ENCODE data around the gene CRAMP1.

DNA sequence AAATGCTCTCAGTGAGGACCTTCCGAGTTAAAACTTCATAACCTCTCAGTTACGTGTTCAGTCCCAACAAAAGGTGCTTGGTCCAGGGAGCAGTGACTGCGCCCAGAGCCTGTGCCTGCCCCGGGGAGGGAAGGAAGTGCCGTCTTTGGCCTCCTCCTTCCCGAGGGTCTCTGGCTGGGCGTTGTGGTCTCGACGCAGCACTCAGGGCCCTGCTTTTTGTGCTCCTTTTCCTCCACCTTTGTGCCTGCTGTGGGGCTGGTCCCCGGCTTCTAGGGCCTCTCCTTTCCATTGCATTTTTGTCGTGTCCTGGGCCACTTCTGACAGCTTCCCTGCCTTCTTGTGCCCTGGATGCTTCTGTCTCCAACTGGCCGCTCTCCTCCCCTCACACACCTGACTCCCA lies 29.1 kb downstream of the CRAMP1 start:
- TF ChIP-seq, protein P1, sequence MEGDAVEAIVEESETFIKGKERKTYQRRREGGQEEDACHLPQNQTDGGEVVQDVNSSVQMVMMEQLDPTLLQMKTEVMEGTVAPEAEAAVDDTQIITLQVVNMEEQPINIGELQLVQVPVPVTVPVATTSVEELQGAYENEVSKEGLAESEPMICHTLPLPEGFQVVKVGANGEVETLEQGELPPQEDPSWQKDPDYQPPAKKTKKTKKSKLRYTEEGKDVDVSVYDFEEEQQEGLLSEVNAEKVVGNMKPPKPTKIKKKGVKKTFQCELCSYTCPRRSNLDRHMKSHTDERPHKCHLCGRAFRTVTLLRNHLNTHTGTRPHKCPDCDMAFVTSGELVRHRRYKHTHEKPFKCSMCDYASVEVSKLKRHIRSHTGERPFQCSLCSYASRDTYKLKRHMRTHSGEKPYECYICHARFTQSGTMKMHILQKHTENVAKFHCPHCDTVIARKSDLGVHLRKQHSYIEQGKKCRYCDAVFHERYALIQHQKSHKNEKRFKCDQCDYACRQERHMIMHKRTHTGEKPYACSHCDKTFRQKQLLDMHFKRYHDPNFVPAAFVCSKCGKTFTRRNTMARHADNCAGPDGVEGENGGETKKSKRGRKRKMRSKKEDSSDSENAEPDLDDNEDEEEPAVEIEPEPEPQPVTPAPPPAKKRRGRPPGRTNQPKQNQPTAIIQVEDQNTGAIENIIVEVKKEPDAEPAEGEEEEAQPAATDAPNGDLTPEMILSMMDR (IDR thresholded peaks at IDR 0.05), result no peak
- TF ChIP-seq EP300 (IDR thresholded peaks at IDR 0.05), result no peak
- no peak for TF ChIP-seq POLR2A (IDR thresholded peaks at IDR 0.05)
